HG02678 (cell line): ENCODE results near the gene SLC44A5.
"Not testable (repeated sequence)": the region's sequence is repeated elsewhere in the genome, so short reads cannot be mapped to it uniquely, and the experiment has no call there.

Experiments used
- ATAC-seq: cut with Tn5 transposase; IDR thresholded peaks from one replicate; pipeline ENCODE4 v1.9.1; 2021; ENCODE audit warnings: mild to moderate bottlenecking, moderate library complexity; ENCODE audit not compliant: unreplicated experiment

The SLC44A5 gene

DNA sequence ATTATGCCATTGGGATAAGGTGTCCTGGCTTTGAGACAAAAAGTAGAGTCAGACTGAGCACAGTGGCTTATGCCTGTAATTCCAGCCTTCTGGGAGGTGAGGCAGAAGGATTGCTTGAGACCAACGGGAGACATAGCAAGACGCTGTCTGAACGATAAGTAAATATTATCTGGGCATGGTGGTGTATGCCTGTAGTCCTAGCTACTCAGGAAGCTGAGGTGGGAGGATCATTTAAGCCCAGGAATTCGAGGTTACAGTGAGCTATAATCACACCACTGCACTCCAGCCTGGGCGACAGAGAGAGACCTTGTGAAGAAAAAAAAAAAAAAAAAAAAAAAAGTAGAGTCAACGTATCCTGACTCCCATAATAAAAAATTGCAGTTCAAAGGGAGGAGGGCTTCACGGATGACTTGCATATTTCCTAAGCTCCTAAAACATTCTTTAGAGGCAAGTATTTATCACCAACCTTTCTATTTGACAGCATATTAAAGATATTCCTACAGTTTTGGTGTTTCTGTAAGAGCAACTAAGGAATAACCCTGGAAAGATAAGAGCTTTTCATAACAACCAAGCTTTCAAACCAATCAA, 141.2 kb downstream of the SLC44A5 start:
- ATAC-seq, result no peak

DNA sequence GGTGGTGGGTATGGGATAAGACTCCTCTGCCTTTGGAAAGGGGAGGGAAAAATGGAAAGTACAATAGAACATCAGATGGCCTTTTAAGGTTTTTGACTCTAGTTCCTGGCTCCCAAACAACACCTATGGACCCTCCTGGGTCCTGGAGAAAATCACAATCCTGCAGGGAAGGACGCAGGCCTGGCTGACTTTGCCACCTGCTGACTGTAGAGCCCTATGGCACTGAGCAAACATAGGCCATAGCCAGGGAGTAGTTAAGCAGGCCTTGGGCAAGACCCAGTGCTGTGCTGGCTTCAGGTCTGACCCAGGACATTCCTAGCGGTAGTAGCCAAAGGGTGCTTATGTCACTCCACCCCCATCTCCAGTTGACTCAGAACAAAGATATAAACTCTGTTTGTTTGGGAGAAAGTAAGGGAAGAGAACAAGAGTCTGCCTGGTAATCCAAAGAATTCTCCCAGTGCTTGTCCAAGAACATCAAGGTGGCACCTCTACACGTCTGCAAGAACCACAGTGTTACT, 149.0 kb downstream of the SLC44A5 start:
- ATAC-seq, result no peak

DNA sequence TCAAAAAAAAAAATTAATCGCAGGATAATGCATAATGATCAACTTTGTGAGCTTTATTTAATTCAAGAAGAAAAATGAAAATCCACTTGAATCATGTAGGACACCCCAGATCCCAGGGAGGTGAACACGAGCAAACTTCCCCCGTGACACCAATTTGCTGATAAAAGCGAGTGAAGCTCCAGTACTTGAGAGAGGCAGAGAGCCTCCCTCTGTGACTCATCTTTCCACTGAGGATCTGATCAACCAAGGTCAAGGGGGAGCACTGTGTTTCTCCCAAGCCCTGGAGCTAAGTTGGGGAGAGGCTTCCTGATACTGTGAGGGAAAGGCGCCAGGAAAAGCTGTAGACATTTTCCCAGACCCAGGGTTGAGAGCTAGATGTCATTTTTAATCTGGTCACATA, 160.9 kb downstream of the SLC44A5 start:
- no peak for ATAC-seq

DNA sequence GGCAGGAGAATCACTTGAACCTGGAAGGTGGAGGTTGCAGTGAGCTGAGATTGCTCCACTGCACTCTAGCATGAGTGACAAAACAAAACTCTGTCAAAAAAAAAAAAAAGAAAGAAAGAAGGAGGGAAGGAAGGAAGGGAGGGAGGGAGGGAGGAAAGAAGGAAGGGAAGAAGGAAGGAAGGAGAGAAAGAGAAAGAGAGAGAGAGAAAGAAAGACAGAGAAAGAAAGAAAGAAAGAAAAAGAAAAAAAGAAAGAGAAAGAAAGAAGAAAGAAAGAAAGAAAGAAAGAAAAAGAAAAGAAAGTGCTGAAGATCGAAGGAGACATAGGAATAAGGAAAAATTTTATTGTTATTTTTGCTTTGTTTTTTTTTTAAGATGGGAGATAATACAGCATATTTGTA, 166.7 kb downstream of the SLC44A5 start:
- ATAC-seq, result no peak

DNA sequence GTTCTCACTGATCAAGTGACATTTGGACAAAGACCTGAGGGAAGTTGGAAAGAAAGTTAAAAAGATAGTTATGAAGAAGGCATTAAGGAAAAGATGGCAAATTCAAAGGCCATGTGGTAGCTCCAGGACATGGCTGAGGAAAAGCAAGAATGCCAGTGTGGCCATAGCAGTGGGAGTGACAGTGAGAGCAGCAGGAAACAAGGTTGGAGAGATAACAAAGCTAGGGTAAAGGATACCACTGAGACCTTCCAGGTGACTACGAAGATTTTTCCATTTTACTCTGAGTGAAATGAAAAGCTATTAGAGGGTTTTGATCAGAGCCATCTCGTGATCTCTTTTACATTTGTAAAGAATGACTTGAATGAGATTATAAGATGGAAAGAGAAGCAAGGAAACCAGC, 170.6 kb downstream of the SLC44A5 start:
- no peak for ATAC-seq

DNA sequence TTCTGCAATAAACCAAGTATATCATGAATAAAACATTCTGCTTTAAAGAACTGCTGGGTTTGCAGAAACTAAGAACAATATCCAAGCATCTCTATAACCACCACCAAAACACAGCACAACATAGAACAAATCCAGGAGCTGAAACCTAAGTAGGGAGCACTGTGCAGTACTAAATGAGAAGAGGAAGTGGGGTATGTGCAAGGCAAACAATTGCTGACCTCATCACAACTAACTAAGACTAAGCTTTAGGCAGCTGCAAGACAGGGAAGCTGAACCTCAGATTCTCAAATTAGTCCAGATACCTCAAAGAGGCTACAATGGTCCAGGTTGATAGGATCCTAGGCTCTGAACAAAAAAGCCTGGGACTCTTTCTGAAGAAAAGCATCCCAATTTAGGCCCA, 172.6 kb downstream of the SLC44A5 start:
- ATAC-seq, result no peak

DNA sequence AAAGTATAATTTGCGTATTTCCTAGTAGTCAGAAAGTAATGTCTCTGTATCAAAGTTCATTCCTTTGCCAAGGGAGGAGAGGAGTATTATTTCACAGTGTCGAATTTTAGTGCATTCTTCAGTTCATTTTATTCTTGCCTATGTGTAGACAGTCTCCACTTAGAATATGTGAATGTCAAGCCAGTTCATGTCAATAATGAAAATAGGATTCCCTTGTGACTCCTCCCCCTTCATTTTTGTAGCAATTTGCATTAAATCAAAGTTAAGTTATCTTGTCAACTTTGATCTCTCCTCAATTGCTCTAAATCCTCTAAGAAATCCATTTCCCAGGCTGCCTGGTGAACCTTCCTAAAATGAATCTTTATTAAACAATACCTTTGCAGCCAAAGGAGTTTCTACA, 179.1 kb downstream of the SLC44A5 start:
- no peak for ATAC-seq

DNA sequence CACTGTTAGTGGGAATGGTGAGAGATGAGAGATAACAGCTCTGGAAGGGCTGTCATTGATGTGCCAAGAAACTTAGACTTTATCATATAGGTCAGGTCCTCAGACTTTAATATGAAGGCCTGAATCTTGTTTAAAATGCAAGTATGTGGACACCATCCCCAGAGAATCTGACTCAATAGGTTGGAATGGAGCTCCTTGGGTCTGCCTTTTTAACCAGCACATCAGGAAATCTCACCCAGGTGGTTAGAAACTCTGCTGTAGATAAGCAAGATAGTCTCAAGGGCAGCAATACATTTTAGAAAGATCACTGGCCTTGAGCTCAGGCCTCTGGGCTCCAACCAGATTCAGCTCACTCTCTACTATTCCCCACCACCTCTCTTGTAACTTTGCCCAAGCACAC, 180.4 kb downstream of the SLC44A5 start:
- no peak for ATAC-seq

DNA sequence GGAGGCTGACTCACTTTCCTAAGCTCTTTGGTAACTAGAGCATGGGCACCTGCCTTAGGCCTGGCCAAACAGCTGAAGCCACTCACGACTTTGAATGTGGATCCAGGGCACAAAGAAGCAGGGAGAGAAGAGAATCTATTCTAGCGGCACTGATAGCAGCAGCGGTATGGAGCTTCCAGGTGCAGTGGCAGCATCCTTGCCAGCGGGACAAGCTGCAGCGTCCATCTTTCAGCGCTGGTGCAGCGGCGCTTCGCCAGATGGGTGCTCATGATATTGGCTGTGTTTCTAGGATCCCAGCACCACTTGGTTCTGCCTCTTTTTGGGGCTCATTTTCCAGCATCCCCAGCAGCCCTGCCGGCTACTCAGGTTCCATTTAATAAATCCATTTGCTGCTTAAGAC, 184.2 kb downstream of the SLC44A5 start:
- ATAC-seq, result no peak

DNA sequence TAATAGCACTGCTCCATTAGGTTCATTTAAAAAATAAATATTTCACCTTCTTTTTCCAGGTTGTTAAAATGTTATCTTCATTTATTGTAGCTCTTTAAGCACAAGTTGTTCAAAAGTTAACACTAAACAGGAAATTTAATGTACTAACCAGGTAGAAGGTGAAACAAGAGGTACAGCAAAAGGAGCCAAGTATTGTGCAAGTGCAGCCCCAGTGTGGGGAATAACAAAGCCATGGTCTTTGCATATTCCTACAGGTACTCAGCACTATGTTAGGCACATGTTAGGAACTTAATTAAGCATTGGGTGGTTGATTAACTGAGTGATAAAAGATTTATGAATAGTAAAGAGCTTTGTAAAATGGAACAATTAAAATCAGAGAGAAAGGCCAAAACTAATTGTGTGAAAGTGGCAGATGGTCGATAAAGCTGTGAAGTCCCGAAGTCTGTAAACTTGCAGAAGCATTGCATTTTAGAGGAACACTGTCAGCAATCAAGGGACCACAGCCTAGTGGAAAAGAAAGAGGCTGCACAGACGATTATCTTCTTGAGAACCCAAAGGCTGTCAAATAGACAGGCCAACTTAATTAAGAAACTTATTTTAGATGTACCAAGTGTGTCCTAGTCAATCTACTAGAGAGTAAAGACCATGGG, 185.8 kb downstream of the SLC44A5 start:
- no peak for ATAC-seq

DNA sequence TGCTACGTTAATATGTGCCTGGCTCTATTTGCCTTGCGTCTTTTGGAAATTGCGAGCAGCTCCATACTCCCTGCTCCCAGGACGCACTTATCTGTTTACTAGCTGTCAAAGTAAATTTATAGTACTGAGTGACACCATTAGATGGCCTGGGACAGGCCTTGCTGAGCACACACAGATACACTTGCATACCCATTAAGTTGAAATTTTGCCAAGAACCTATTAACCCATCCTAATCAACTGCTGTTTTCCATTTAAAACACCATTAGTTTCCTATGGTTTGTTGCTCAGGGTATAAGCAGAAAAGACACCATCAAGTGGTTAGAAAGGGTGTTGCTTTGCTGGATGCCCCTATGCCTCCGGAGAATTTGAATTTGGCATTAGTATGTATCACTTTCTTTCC, 187.3 kb downstream of the SLC44A5 start:
- ATAC-seq, result no peak

DNA sequence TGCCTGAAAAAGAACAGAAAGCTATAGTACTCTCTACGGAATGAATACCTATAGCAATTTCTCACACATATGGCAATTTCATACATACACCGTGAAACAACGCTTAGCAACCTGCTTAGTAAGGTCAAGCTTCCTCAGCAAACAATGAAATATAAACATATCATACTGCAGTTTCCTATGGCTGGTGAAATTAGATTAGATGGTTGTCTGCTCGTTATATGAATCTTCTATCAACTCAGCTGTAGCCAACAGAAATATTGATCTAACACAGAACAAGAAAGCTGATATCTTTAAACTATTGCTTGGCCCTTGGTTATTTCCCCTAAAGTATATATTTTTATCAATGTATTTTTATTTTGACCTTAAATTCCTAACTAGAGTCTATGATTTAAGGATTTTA, 187.8 kb downstream of the SLC44A5 start:
- no peak for ATAC-seq

DNA sequence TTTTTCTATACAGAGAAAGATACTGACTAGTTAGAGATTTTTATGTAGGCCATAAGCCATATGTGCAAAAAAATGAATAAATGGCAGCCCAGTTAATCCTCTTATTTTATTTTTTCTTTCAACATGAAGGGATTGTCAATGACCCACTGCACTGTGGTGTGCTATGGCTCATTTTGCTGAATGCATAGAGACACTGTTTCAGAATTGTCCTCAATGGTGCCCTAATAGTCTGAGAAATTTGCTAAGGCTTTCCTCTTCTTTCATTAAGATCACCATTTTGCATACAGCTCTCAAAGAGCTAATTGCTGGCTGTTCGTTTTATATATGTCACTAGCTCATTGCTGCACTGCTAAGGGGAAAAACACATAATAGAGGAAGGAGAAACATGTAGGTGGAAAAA, 189.5 kb downstream of the SLC44A5 start:
- ATAC-seq, result no peak

DNA sequence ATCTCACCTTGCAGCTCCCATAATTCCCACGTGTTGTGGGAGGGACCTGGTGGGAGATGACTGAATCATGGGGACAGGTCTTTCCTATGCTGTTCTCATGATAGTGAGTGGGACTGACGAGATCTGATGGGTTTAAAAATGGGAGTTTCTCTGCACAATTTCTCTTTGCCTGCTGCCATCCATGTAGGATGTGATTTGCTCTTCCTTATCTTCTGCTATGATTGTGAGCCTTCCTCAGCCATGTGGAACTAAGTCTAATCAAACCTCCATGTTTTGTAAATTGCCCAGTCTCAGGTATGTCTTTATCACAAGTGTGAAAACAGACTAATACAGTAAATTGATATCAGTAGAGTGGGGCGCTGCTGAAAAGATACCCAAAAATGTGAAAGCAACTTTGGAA, 195.7 kb downstream of the SLC44A5 start:
- no peak for ATAC-seq

DNA sequence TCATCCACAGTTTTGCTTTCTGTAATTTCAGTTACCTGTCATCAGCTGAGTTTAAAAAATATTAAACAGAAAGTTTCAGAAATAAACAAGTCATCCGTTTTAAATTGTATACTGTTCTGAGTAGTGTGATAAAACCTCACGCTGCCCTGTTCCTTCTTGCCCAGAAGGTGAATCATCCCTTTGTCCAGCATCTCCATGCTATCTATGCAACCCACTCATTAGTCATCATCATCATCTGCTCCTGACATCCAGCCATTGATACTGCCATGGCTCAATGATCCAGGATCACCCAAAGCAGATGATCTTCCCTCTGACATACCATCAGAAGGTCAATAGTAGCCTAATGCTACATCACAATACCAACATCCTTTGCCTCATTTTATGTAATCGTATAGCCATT, 198.3 kb downstream of the SLC44A5 start:
- no peak for ATAC-seq

DNA sequence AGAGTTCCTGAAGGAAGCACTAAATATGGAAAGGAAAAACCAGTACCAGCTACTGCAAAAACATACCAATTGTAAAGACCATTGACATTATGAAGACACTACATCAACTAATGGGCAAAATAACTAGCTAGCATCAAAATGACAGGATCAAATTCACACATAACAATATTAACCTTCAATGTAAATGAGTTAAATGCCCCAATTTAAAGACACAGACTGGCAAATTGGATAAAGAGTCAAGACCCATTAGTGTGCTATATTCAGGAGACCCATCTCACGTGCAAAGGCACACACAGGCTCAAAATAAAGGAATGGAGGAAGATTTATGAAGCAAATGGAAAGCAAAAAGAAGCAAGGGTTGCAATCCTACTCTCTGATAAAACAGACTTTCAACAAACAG, 206.2 kb downstream of the SLC44A5 start:
- not testable (repeated sequence) for ATAC-seq

DNA sequence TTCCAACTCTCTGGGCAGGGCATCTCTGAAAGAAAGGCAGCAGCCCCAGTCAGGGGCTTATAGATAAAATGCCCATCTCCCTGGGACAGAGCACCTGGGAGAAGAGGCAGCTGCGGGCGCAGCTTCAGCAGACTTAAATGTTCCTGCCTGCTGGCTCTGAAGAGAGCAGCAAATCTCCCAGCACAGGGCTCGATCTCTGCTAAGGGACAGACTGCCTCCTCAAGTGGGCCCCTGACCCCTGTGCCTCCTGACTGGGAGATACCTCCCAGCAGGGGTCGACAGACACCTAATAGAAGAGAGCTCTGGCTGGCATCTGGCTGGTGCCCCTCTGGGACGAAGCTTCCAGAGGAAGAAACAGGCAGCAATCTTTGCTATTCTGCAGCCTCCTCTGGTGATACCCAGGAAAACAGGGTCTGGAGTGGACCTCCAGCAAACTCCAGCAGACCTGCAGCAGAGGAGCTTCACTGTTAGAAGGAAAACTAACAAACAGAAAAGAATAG, 207.7 kb downstream of the SLC44A5 start:
- not testable (repeated sequence) for ATAC-seq

DNA sequence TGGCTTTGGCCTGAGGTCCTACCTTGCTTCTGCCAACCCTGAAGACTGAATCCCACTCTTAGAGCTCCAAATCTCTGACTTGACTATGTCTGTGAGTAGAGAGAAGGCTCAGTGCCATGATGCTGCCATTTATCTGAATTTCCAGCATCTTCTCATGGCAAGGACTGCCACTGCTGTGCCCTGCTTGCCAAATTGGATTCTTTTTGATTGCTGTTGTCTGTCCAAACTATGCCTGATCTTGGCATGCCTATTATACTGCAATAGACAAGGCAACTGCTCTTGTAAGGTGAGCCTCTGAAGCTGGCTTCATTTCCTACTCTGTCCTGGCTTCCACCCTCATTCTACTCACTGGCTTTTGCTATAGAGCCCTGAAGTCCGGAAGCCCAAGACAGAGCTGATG, 210.2 kb downstream of the SLC44A5 start:
- ATAC-seq, result no peak

DNA sequence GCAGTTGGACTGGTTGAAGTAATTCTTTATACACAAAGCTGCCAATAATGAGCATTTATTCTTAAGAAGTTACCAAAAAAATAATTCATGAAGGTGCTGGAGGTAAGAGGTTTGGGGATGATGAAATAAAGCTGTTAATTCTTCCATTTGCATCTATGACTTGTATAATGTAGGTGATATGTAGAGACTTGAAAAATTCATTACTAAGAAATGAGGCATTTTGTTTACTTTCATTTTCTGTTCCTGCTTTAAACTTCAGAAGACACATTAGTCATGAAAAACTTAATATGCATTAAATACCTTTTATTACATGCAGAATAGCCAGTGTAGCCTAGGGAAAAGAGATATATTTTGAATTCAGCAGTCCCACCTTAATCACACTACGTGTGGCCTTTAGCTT, 214.2 kb downstream of the SLC44A5 start:
- no peak for ATAC-seq

DNA sequence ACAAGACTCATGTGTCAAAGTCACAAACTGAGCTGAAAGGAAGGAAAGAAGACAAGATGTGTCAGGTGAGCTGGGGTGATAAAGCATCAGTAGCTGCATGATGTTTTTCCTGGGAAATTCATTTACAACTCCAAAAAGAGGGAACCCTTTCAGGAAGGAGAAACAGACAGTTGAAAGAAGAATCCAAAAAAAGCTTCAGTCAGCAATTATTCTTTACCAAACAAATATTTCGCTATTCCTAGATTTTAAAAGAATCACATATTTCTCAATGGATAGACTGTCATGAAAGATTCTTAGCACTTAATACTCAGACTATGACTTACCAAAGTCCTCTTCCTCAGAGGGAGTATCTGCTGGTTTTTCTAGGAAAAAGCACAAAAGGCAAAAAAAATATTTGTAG, 214.7 kb downstream of the SLC44A5 start:
- ATAC-seq, result no peak

DNA sequence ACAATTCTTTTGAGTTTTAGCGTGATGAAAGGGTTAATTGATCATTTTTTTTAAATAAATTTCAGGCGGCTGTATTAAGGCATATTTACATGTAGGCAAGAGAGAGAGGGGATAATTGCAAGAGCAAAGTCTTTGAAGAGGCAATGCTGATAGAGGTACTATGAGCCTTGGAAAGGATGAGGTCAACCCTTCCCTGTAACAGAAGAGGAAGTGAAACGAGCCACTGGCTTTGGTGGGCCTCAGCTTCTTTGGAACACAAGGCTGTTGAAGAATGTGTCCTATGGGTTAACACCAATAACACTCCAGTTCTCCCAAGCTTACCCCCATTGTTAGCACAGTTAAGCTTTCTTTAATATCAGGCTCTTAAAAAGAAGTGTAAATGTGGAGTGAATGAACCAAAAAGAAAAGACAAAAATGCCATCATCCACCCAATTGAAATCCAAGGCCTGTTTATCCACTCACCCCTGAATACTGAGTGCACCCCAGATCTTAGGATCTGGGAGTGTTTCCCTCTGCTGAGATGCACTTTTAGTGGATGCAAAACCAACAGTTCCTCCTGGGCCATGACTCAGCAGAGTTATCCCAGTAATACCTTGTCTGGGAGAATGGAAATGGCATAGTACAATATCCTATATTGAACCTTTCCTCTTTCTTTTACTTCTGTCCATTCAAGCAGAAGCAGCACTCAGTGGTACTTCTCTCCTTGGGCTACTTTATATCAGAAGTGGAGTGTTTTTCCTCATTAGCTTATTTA, 216.4 kb downstream of the SLC44A5 start:
- ATAC-seq, result peak; percentile 44

DNA sequence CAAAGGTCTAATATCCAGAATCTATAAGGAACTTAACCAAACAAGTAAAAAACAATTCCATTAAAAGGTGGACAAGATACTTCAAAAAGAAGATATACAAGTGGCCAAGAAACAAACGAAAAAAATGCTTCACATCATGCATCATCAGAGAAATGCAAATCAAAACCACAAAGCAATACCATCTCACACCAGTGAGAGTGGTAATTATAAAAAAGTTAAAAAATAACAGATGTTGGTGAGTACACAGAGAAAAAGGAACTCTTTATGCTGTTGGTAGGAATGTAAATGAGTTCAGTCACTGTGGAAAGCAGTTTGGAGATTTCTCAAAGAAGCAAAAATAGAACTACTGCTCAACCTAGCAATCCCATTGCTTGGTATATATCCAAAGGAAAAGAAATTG, 218.6 kb downstream of the SLC44A5 start:
- ATAC-seq, result peak; percentile 88
